Uterus (tissue), 4 donors: ENCODE results near the gene COL23A1. TPM values are rescaled to one million over a fixed set of nuclear protein-coding genes. Genes with fewer than 3 reads are reported as not detected.

ENCODE experiments used
- DNase-seq, 2 donors: peaks; one replicate each; pipeline ENCODE4 v3.0.0-alpha.2; 2019 to 2020
- H3K27ac ChIP-seq, 2 donors: fragments of 200-600 bp; sonication (generic); 1 replicate in 1 of 2; 2 replicates in 1 of 2; pipeline ENCODE4 v1.5.1; 2016 to 2018
- H3K27me3 ChIP-seq, 2 donors: fragments of 200-600 bp; sonication (generic); one replicate each; pipeline ENCODE4 v1.5.1; 2018 to 2019; ENCODE audit warnings: control low read depth in 1 of 2
- H3K36me3 ChIP-seq, 2 donors: fragments of 200-600 bp; sonication (generic); one replicate each; pipeline ENCODE4 v1.5.1; 2019; ENCODE audit warnings: control low read depth in 1 of 2
- H3K4me1 ChIP-seq, 2 donors: fragments of 200-600 bp; sonication (generic); one replicate each; pipeline ENCODE4 v1.5.1; 2018 to 2019; ENCODE audit warnings: control low read depth in 1 of 2
- H3K4me3 ChIP-seq, 2 donors: fragments of 200-600 bp; sonication (generic); 1 replicate in 1 of 2; 2 replicates in 1 of 2; pipeline ENCODE4 v1.5.1; 2018 to 2019; ENCODE audit warnings: mild to moderate bottlenecking in 1 of 2
- H3K9me3 ChIP-seq, 2 donors: fragments of 200-600 bp; sonication (generic); one replicate each; pipeline ENCODE4 v1.5.1; 2019; ENCODE audit warnings: control low read depth in 1 of 2
- CTCF ChIP-seq, 4 experiments: fragments of 200-600 bp in 2 of 4; fragments of 450-650 bp in 2 of 4; sonication (generic) in 2 of 4; IDR thresholded peaks; one replicate each; pipeline ENCODE4 v1.5.1; 2016 to 2019; ENCODE audit warnings: antibody characterized with exemption in 4 of 4, mild to moderate bottlenecking in 2 of 4, moderate library complexity in 1 of 4
- POLR2A ChIP-seq, 2 donors: fragments of 450-650 bp; IDR thresholded peaks; one replicate each; pipeline ENCODE4 v1.6.1; 2016; ENCODE audit warnings: antibody characterized with exemption in 2 of 2, mild to moderate bottlenecking in 1 of 2, moderate library complexity in 1 of 2
- intact Hi-C: fragments of 100-400 bp; cut with DNase I; formaldehyde crosslinking; loops from one replicate; pipeline ENCODE4 v1.15.1; 2023; ENCODE audit warnings: low total_unique reads
- total RNA-seq, 4 donors: library from RNA; depleted of rRNA in 3 of 4; stranded (reverse); fragments of >200 nt in 3 of 4; gene quantifications; one replicate each; pipeline versions ENCODE4 v1.1.0 to v1.2.4, GENCODE V29; 2014 to 2023
- donor health status: DM: yes; HTN: yes; CAD: no.

The COL23A1 gene
- total RNA-seq, 4 donors from 2014 or later, result 0.85 to 7.6 (median 2.0) TPM; not detected in 1

- TF ChIP-seq CTCF (IDR thresholded peaks at IDR 0.05) (no peak), POLR2A (IDR thresholded peaks at IDR 0.05) (no peak)
- Histone ChIP-seq H3K4me1 (peaks cover 6 to 12% of the 10 kb centered on the region in 2 donors), H3K36me3 (no peaks in the 10 kb centered on the region), H3K27ac (no peak overlapping the region), H3K4me3 (no peak overlapping the region), H3K27me3 (no peaks in the 10 kb centered on the region), H3K9me3 (no peaks in the 10 kb centered on the region)
- intact Hi-C loops, result no loop called here
- DNase-seq, result no peak
Observed at GRCh38 chr5:178207183-178207916, 382.8 kb downstream of the COL23A1 start.

GRCh38 chr5:178206166-178207101 is 383.8 kb downstream of the COL23A1 start:
- intact Hi-C loops, result no loop called here
- Histone ChIP-seq H3K9me3 (no peaks in the 10 kb centered on the region), H3K27me3 (no peaks in the 10 kb centered on the region), H3K27ac (peak overlapping the region; percentile 67 to 97), H3K4me3 (peak overlapping the region; percentile 52 to 100), H3K4me1 (peaks cover 6 to 12% of the 10 kb centered on the region in 2 donors), H3K36me3 (no peaks in the 10 kb centered on the region)
- TF ChIP-seq POLR2A (IDR thresholded peaks at IDR 0.05), result no peak
- no peak for TF ChIP-seq CTCF (IDR thresholded peaks at IDR 0.05)
- no peak for DNase-seq

- no peak for DNase-seq
- Histone ChIP-seq H3K27me3 (no peaks in the 10 kb centered on the region), H3K36me3 (no peaks in the 10 kb centered on the region), H3K9me3 (no peaks in the 10 kb centered on the region), H3K4me3 (peak overlapping the region; percentile 52 to 100), H3K27ac (peak overlapping the region; percentile 67 to 97), H3K4me1 (peaks cover 6 to 12% of the 10 kb centered on the region in 2 donors)
- no peak for TF ChIP-seq CTCF (IDR thresholded peaks at IDR 0.05)
- TF ChIP-seq POLR2A (IDR thresholded peaks at IDR 0.05), result no peak
- intact Hi-C loops, result no loop called here
Observed at GRCh38 chr5:178205749-178206047, 384.5 kb downstream of the COL23A1 start.

- H3K36me3 ChIP-seq, result no peaks in the 10 kb centered on the region
- H3K4me1 ChIP-seq, result peaks cover 6 to 12% of the 10 kb centered on the region in 2 donors
- peak overlapping the region; percentile 52 to 100 for H3K4me3 ChIP-seq
- intact Hi-C loops, result no loop called here
- H3K27ac ChIP-seq, result peak overlapping the region; percentile 67 to 97
- peak; percentile 62 to 75 for DNase-seq
- TF ChIP-seq CTCF (IDR thresholded peaks at IDR 0.05) (peak in 1 of 4 experiments; percentile 8), POLR2A (IDR thresholded peaks at IDR 0.05) (peak; percentile 15 to 51)
- no peaks in the 10 kb centered on the region for H3K27me3 ChIP-seq
- no peaks in the 10 kb centered on the region for H3K9me3 ChIP-seq
Observed at GRCh38 chr5:178204935-178205748, 385.1 kb downstream of the COL23A1 start.
